ENCODE data around the gene GUCY1B1.

The GUCY1B1 gene

GRCh38 chr4:155724731-155725130 lies 34.1 kb upstream of the GUCY1B1 start:
- Histone ChIP-seq H3K9me3 (ENCODE audit: insufficient read depth, low read length) (no peaks in the 10 kb centered on the region), H3K36me3 (ENCODE audit: insufficient read depth, insufficient read length, low read length) (no peaks in the 10 kb centered on the region), H3K4me1 (ENCODE audit: insufficient read depth, insufficient read length) (no peaks in the 10 kb centered on the region), H3K4me3 (ENCODE audit: insufficient read length, low read depth) (no peak overlapping the region), H3K27me3 (ENCODE audit: insufficient read depth, insufficient read length) (no peaks in the 10 kb centered on the region), H3K9ac (ENCODE audit: insufficient read length, low read depth) (no peak overlapping the region)
- no peak for DNase-seq (ENCODE audit: low read depth, low spot score)
- TF ChIP-seq ZNF274 (IDR thresholded peaks at IDR 0.05; ENCODE audit: low read depth, low read length): no peak
- no peak for TF ChIP-seq YY1 (IDR thresholded peaks at IDR 0.05; ENCODE audit: insufficient read depth, insufficient read length)
- no peak for TF ChIP-seq SUZ12 (IDR thresholded peaks at IDR 0.05; ENCODE audit: extremely low read depth, insufficient read depth, insufficient read length)

- TF ChIP-seq ZNF274 (IDR thresholded peaks at IDR 0.05; ENCODE audit: low read depth, low read length) (no peak), SUZ12 (IDR thresholded peaks at IDR 0.05; ENCODE audit: extremely low read depth, insufficient read depth, insufficient read length) (no peak), YY1 (IDR thresholded peaks at IDR 0.05; ENCODE audit: insufficient read depth, insufficient read length) (no peak)
- Histone ChIP-seq H3K36me3 (ENCODE audit: insufficient read depth, insufficient read length, low read length) (no peaks in the 10 kb centered on the region), H3K9me3 (ENCODE audit: insufficient read depth, low read length) (no peaks in the 10 kb centered on the region), H3K4me3 (ENCODE audit: insufficient read length, low read depth) (no peak overlapping the region), H3K9ac (ENCODE audit: insufficient read length, low read depth) (no peak overlapping the region), H3K27me3 (ENCODE audit: insufficient read depth, insufficient read length) (no peaks in the 10 kb centered on the region), H3K4me1 (ENCODE audit: insufficient read depth, insufficient read length) (no peaks in the 10 kb centered on the region)
- no peak for DNase-seq (ENCODE audit: low read depth, low spot score)
These were observed 24.8 kb upstream of the GUCY1B1 start for GRCh38 chr4:155734065-155734464.

DNA sequence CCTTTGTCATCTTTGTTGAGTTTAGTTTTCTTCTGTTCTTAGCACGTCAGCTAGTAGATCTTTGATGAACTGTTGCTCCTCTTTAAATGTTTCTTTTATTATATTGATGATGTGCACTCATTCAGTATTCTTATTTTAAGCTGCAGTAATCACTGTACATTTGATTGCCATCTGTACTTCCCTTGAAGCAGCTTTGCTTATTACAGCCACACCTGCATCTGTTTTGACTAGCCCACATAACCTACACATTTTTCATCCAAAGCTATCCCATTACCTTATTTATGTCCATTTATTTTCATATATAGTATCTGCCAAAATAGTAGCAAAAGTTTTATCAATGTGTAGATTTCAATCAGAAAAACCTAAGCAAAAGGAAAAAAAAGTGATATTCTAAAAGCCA lies 23.9 kb upstream of the GUCY1B1 start:
- Histone ChIP-seq H3K4me3 (ENCODE audit: insufficient read length, low read depth) (no peak overlapping the region), H3K27me3 (ENCODE audit: insufficient read depth, insufficient read length) (no peaks in the 10 kb centered on the region), H3K9ac (ENCODE audit: insufficient read length, low read depth) (no peak overlapping the region), H3K9me3 (ENCODE audit: insufficient read depth, low read length) (no peaks in the 10 kb centered on the region), H3K4me1 (ENCODE audit: insufficient read depth, insufficient read length) (no peaks in the 10 kb centered on the region), H3K36me3 (ENCODE audit: insufficient read depth, insufficient read length, low read length) (no peaks in the 10 kb centered on the region)
- no peak for DNase-seq (ENCODE audit: low read depth, low spot score)
- TF ChIP-seq ZNF274 (IDR thresholded peaks at IDR 0.05; ENCODE audit: low read depth, low read length): no peak
- TF ChIP-seq SUZ12 (IDR thresholded peaks at IDR 0.05; ENCODE audit: extremely low read depth, insufficient read depth, insufficient read length): no peak
- no peak for TF ChIP-seq YY1 (IDR thresholded peaks at IDR 0.05; ENCODE audit: insufficient read depth, insufficient read length)

DNA sequence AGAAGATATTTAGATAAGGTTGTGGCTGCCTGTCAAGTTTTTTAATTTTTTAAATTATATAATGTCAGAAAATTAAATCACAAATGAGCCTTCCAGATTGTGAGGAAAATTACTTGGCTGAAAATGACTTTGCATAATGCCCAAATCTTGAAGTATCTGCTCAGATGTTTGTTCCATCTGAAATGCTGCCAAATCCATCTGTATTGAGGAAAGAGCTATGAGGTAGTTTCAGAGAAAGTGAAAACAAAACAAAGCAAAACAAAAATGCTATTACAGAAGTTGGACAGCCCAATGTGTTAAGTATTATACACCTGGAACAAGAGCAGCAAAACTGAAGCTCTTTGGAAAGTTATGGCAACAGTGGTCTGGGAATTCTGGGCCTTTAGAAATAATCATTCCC lies 23.3 kb upstream of the GUCY1B1 start:
- no peaks in the 10 kb centered on the region for H3K9me3 ChIP-seq (ENCODE audit: insufficient read depth, low read length)
- no peaks in the 10 kb centered on the region for H3K27me3 ChIP-seq (ENCODE audit: insufficient read depth, insufficient read length)
- no peak for DNase-seq (ENCODE audit: low read depth, low spot score)
- no peaks in the 10 kb centered on the region for H3K4me1 ChIP-seq (ENCODE audit: insufficient read depth, insufficient read length)
- TF ChIP-seq SUZ12 (IDR thresholded peaks at IDR 0.05; ENCODE audit: extremely low read depth, insufficient read depth, insufficient read length) (no peak), YY1 (IDR thresholded peaks at IDR 0.05; ENCODE audit: insufficient read depth, insufficient read length) (no peak), ZNF274 (IDR thresholded peaks at IDR 0.05; ENCODE audit: low read depth, low read length) (no peak)
- H3K9ac ChIP-seq (ENCODE audit: insufficient read length, low read depth): no peak overlapping the region
- H3K4me3 ChIP-seq (ENCODE audit: insufficient read length, low read depth): no peak overlapping the region
- H3K36me3 ChIP-seq (ENCODE audit: insufficient read depth, insufficient read length, low read length): no peaks in the 10 kb centered on the region

- Histone ChIP-seq H3K4me1 (ENCODE audit: insufficient read depth, insufficient read length) (no peaks in the 10 kb centered on the region), H3K9me3 (ENCODE audit: insufficient read depth, low read length) (no peaks in the 10 kb centered on the region), H3K27me3 (ENCODE audit: insufficient read depth, insufficient read length) (no peaks in the 10 kb centered on the region), H3K36me3 (ENCODE audit: insufficient read depth, insufficient read length, low read length) (no peaks in the 10 kb centered on the region), H3K9ac (ENCODE audit: insufficient read length, low read depth) (no peak overlapping the region), H3K4me3 (ENCODE audit: insufficient read length, low read depth) (no peak overlapping the region)
- no peak for TF ChIP-seq ZNF274 (IDR thresholded peaks at IDR 0.05; ENCODE audit: low read depth, low read length)
- TF ChIP-seq SUZ12 (IDR thresholded peaks at IDR 0.05; ENCODE audit: extremely low read depth, insufficient read depth, insufficient read length): no peak
- DNase-seq (ENCODE audit: low read depth, low spot score): no peak
These were observed 20.3 kb upstream of the GUCY1B1 start for GRCh38 chr4:155738548-155738947.

DNA sequence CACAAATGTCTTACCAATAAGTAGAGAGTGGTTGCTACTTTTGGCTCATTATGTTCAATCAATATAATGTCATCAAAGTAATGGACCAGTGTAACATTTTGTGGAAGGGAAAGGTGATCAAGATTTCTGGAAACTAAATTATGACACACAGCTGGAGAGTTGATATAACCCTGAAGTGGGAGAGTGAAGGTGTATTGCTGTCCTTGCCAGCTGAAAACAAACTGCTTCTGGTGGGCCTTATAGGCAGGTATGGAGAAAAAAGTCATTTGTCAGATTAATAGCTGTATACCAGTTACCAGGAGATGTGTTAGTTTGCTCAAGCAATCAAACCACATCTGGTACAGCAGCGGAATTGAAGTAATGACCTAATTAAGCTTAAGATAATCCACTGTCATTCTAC lies 17.3 kb upstream of the GUCY1B1 start:
- TF ChIP-seq SUZ12 (IDR thresholded peaks at IDR 0.05; ENCODE audit: extremely low read depth, insufficient read depth, insufficient read length) (no peak), YY1 (IDR thresholded peaks at IDR 0.05; ENCODE audit: insufficient read depth, insufficient read length) (no peak), ZNF274 (IDR thresholded peaks at IDR 0.05; ENCODE audit: low read depth, low read length) (no peak)
- no peaks in the 10 kb centered on the region for H3K9me3 ChIP-seq (ENCODE audit: insufficient read depth, low read length)

GRCh38 chr4:155742310-155743015 lies 16.4 kb upstream of the GUCY1B1 start:
- no peak overlapping the region for H3K4me3 ChIP-seq (ENCODE audit: insufficient read length, low read depth)
- no peaks in the 10 kb centered on the region for H3K36me3 ChIP-seq (ENCODE audit: insufficient read depth, insufficient read length, low read length)
- H3K4me1 ChIP-seq (ENCODE audit: insufficient read depth, insufficient read length): no peaks in the 10 kb centered on the region
- no peak overlapping the region for H3K9ac ChIP-seq (ENCODE audit: insufficient read length, low read depth)
- no peak for DNase-seq (ENCODE audit: low read depth, low spot score)
- H3K27me3 ChIP-seq (ENCODE audit: insufficient read depth, insufficient read length): no peaks in the 10 kb centered on the region
- TF ChIP-seq YY1 (IDR thresholded peaks at IDR 0.05; ENCODE audit: insufficient read depth, insufficient read length) (no peak), ZNF274 (IDR thresholded peaks at IDR 0.05; ENCODE audit: low read depth, low read length) (no peak), SUZ12 (IDR thresholded peaks at IDR 0.05; ENCODE audit: extremely low read depth, insufficient read depth, insufficient read length) (no peak)
- H3K9me3 ChIP-seq (ENCODE audit: insufficient read depth, low read length): no peaks in the 10 kb centered on the region

More for the DNA sequence above, 17.3 kb upstream of the GUCY1B1 start:
- H3K4me3 ChIP-seq (ENCODE audit: insufficient read length, low read depth): no peak overlapping the region
- H3K36me3 ChIP-seq (ENCODE audit: insufficient read depth, insufficient read length, low read length): no peaks in the 10 kb centered on the region
- no peak for DNase-seq (ENCODE audit: low read depth, low spot score)
- no peaks in the 10 kb centered on the region for H3K4me1 ChIP-seq (ENCODE audit: insufficient read depth, insufficient read length)
- H3K27me3 ChIP-seq (ENCODE audit: insufficient read depth, insufficient read length): no peaks in the 10 kb centered on the region
- H3K9ac ChIP-seq (ENCODE audit: insufficient read length, low read depth): no peak overlapping the region
